ENCODE results near the gene HOXD4. TPM values are rescaled to one million over a fixed set of nuclear protein-coding genes. Genes with fewer than 3 reads are reported as not detected.

HOXD4 gene
- total and polyA plus RNA-seq, 8 donors, result 0.17 to 0.99 (median 0.68) TPM

- Histone ChIP-seq H3K9me3 (no peaks in the 10 kb centered on the region), H3K27me3 (peaks cover 99 to 100% of the 10 kb centered on the region in 2 donors), H3K4me3 (peak overlapping the region; percentile 0 to 30), H3K27ac (no peak overlapping the region), H3K36me3 (no peaks in the 10 kb centered on the region), H3K4me1 (peaks cover 0 to 20% of the 10 kb centered on the region in 2 donors)
- TF ChIP-seq CTCF (IDR thresholded peaks at IDR 0.05), result no peak
- ATAC-seq (no peak), DNase-seq (peak in 1 of 4 donors; percentile 57)
- intact Hi-C loops (cut with DNase I), result no loop called here
These were observed 29.2 kb upstream of the HOXD4 start for GRCh38 chr2:176122052-176122682.

- ATAC-seq (peak; percentile 36), DNase-seq (peak in 1 of 4 donors; percentile 81)
- Histone ChIP-seq H3K27me3 (peaks cover 96 to 100% of the 10 kb centered on the region in 2 donors), H3K4me3 (peak within 1 kb of the TSS; percentile 0 to 30), H3K9me3 (no peaks in the 10 kb centered on the region), H3K36me3 (no peaks in the 10 kb centered on the region), H3K4me1 (peaks cover 0 to 20% of the 10 kb centered on the region in 2 donors), H3K27ac (no peak within 1 kb of the TSS)
- intact Hi-C loops (cut with DNase I), result no loop called here
- TF ChIP-seq CTCF (IDR thresholded peaks at IDR 0.05), result no peak
These were observed 28.5 kb upstream of the HOXD4 start, which contains the start of gene HOXD9 for GRCh38 chr2:176122683-176123410. Gene HOXD9 (plus strand): TSS chr2:176122719. CDS start chr2:176122769, 50 bp downstream.

GRCh38 chr2:176123411-176124109, 27.8 kb upstream of the HOXD4 start:
- Histone ChIP-seq H3K9me3 (no peaks in the 10 kb centered on the region), H3K27ac (no peak overlapping the region), H3K27me3 (peaks cover 96 to 100% of the 10 kb centered on the region in 2 donors), H3K4me1 (peaks cover 0 to 23% of the 10 kb centered on the region in 2 donors), H3K4me3 (no peak overlapping the region), H3K36me3 (no peaks in the 10 kb centered on the region)
- no peak for TF ChIP-seq CTCF (IDR thresholded peaks at IDR 0.05)
- intact Hi-C loops (cut with DNase I), result no loop called here
- ATAC-seq (no peak), DNase-seq (peak in 1 of 4 donors; percentile 51)

GRCh38 chr2:176124110-176124946, 27.0 kb upstream of the HOXD4 start:
- Histone ChIP-seq H3K36me3 (no peaks in the 10 kb centered on the region), H3K4me1 (peaks cover 0 to 30% of the 10 kb centered on the region in 2 donors), H3K4me3 (no peak overlapping the region), H3K27ac (no peak overlapping the region), H3K9me3 (no peaks in the 10 kb centered on the region), H3K27me3 (peaks cover 97 to 100% of the 10 kb centered on the region in 2 donors)
- ATAC-seq, result no peak
- intact Hi-C loops (cut with DNase I), result no loop called here
- peak in 1 of 4 donors; percentile 72 for DNase-seq
- TF ChIP-seq CTCF (IDR thresholded peaks at IDR 0.05), result no peak
